K562 (cell line): ENCODE measurements around the gene FAM184B. TPM values are rescaled to one million over a fixed set of nuclear protein-coding genes. Genes with fewer than 3 reads are reported as not detected.
A peak's percentile ranks its signal among the peaks of the same experiment; 100 is the strongest.

ENCODE experiments used
- ARID2 ChIP-seq: fragments of 450-650 bp; IDR thresholded peaks from 2 replicates; pipeline ENCODE4 v1.6.1; 2017; ENCODE audit warnings: antibody characterized with exemption, mild to moderate bottlenecking
- BRD9 ChIP-seq: fragments of 450-650 bp; IDR thresholded peaks from 2 replicates; pipeline ENCODE4 v1.6.1; 2018; ENCODE audit warnings: low read depth; ENCODE audit not compliant: partially characterized antibody
- CHAMP1 ChIP-seq: fragments of 450-650 bp; IDR thresholded peaks from 2 replicates; pipeline ENCODE4 v1.6.1; 2016; ENCODE audit warnings: mild to moderate bottlenecking
- IFI16 ChIP-seq: fragments of 250-450 bp; sonication (Bioruptor Pico); IDR thresholded peaks from 2 replicates; pipeline ENCODE4 v2.1.2; 2022; ENCODE audit warnings: mild to moderate bottlenecking, inconsistent platforms
- ILK ChIP-seq: fragments of 450-650 bp; IDR thresholded peaks from 2 replicates; pipeline ENCODE4 v1.6.1; 2016; ENCODE audit warnings: missing genetic modification characterization, low read depth, mild to moderate bottlenecking, missing compliant biosample characterization, moderate library complexity, borderline replicate concordance
- KAT8 ChIP-seq: fragments of 450-650 bp; IDR thresholded peaks from 2 replicates; pipeline ENCODE4 v1.6.1; 2016; ENCODE audit warnings: low read depth, mild to moderate bottlenecking
- L3MBTL2 ChIP-seq: fragments of 450-650 bp; IDR thresholded peaks from 2 replicates; pipeline ENCODE4 v1.6.1; 2016; ENCODE audit warnings: mild to moderate bottlenecking, moderate library complexity
- MBD1 ChIP-seq: fragments of 250-450 bp; sonication (Bioruptor Pico); IDR thresholded peaks from 2 replicates; pipeline ENCODE4 v1.8.0; 2022; ENCODE audit warnings: inconsistent platforms
- MNT ChIP-seq, 2 experiments: fragments of 450-650 bp; conservative IDR thresholded peaks; 2 replicates each; pipeline ENCODE4 v1.6.1; 2017; ENCODE audit warnings: mild to moderate bottlenecking in 2 of 2, moderate library complexity in 2 of 2
- NFE2 ChIP-seq: IDR thresholded peaks from 2 replicates; pipeline ENCODE4 v1.6.1; 2014; ENCODE audit warnings: antibody characterized with exemption, low read depth
- NRF1 ChIP-seq, 2 experiments: fragments of 450-650 bp; IDR thresholded peaks in 1 of 2; conservative IDR thresholded peaks in 1 of 2; 2 replicates each; pipeline ENCODE4 v1.6.1; 2014; ENCODE audit warnings: mild to moderate bottlenecking in 2 of 2
- OTX1 ChIP-seq: fragments of 450-650 bp; formaldehyde crosslinking; IDR thresholded peaks from 2 replicates; pipeline ENCODE4 v1.4.0; 2022; ENCODE audit warnings: mild to moderate bottlenecking
- PURB ChIP-seq: sonication (generic); formaldehyde crosslinking; IDR thresholded peaks from 2 replicates; pipeline ENCODE4 v1.9.0; 2021; ENCODE audit warnings: low read depth, mild to moderate bottlenecking, missing genetic modification reagents
- RBM14 ChIP-seq: fragments of 200-400 bp; formaldehyde crosslinking; IDR thresholded peaks from 2 replicates; pipeline ENCODE4 v1.6.1; 2018; ENCODE audit warnings: low read depth, mild to moderate bottlenecking, low read length, moderate library complexity, borderline replicate concordance; ENCODE audit not compliant: insufficient read depth
- SMARCA4 ChIP-seq: fragments of 450-650 bp; IDR thresholded peaks from 2 replicates; pipeline ENCODE4 v1.6.1; 2016
- TSC22D4 ChIP-seq: fragments of 450-650 bp; IDR thresholded peaks from 2 replicates; pipeline ENCODE4 v1.6.1; 2016; ENCODE audit warnings: missing genetic modification characterization, missing biosample characterization, control low read depth
- ZBTB34 ChIP-seq: fragments of 250-450 bp; sonication (Bioruptor Pico); IDR thresholded peaks from 2 replicates; pipeline ENCODE4 v1.8.0; 2021; ENCODE audit warnings: mild to moderate bottlenecking, moderate library complexity
- ZBTB9 ChIP-seq: fragments of 450-650 bp; formaldehyde crosslinking; IDR thresholded peaks from 2 replicates; pipeline ENCODE4 v1.4.0; 2020; ENCODE audit warnings: mild to moderate bottlenecking, moderate library complexity
- ZNF253 ChIP-seq: fragments of 250-450 bp; sonication (Bioruptor Pico); conservative IDR thresholded peaks from 2 replicates; pipeline ENCODE4 v1.6.1; 2021; ENCODE audit warnings: mild to moderate bottlenecking
- ZNF311 ChIP-seq: fragments of 250-450 bp; sonication (Bioruptor Pico); IDR thresholded peaks from 2 replicates; pipeline ENCODE4 v1.4.0; 2020; ENCODE audit warnings: mild to moderate bottlenecking, moderate library complexity
- ZNF717 ChIP-seq: fragments of 250-450 bp; sonication (Bioruptor Pico); IDR thresholded peaks from 2 replicates; pipeline ENCODE4 v1.5.0; 2021
- ZNF780A ChIP-seq: fragments of 250-450 bp; sonication (Bioruptor Pico); IDR thresholded peaks from 2 replicates; pipeline ENCODE4 v1.5.0; 2021; ENCODE audit warnings: mild to moderate bottlenecking
- polyA plus RNA-seq, 8 experiments: library from polyadenylated mRNA; depleted of rRNA in 4 of 8; stranded (reverse) in 5 of 8; unstranded in 3 of 8; fragments of >200 nt; fragmentation: Nextera tagmentation in 2 of 8; fragmentation: Illumina TruSeq in 1 of 8; extraction: Ambion mirVana in 2 of 8; extraction: Trizol in 1 of 8; gene quantifications; 2 replicates each; pipeline versions ENCODE4 v1.2.1 to v1.2.3, GENCODE V29; 2011 to 2014; ENCODE audit warnings: inconsistent platforms in 1 of 8, missing spikeins in 1 of 8
- total RNA-seq, 7 experiments: library from RNA; depleted of rRNA in 6 of 7; stranded (reverse); fragments of >200 nt in 6 of 7; fragmentation: Illumina TruSeq in 2 of 7; extraction: Trizol in 2 of 7; gene quantifications; 2 replicates each; pipeline versions ENCODE4 v1.2.1 to v1.2.3, GENCODE V29; 2011 to 2021; ENCODE audit warnings: low replicate concordance in 1 of 7

Gene FAM184B
- total and polyA plus RNA-seq, 9 of the 15 experiments (the other 6 are each of a cell fraction or from before 2014, with no cell fraction given): not detected

- TF ChIP-seq IFI16: no peak
- TF ChIP-seq ZNF311 (CRISPR knock-in tag): no peak
- TF ChIP-seq ZBTB34 (CRISPR knock-in tag): no peak
- TF ChIP-seq RBM14: no peak
- no peak for TF ChIP-seq PURB (CRISPR knock-in tag)
- TF ChIP-seq ARID2: no peak
- no peak for TF ChIP-seq ZNF717 (CRISPR knock-in tag)
- TF ChIP-seq ILK (tag): no peak
- no peak for TF ChIP-seq OTX1 (CRISPR knock-in tag)
- TF ChIP-seq ZBTB9 (CRISPR knock-in tag): no peak; the same call in 1 of the 2 replicates
- TF ChIP-seq L3MBTL2: no peak
- no peak for TF ChIP-seq BRD9
- TF ChIP-seq NRF1 (conservative IDR thresholded peaks at IDR 0.05 in 1 of 2, IDR thresholded peaks at IDR 0.05 in 1 of 2): no peak
- no peak for TF ChIP-seq KAT8
- TF ChIP-seq ZNF780A (CRISPR knock-in tag): no peak
- peak; percentile 97 for TF ChIP-seq SMARCA4
- TF ChIP-seq MNT (conservative IDR thresholded peaks at IDR 0.05): no peak
- no peak for TF ChIP-seq ZNF253
- TF ChIP-seq MBD1 (CRISPR knock-in tag): no peak
- 0 out of 2 replicates have a peak, but pooled peaks have one; percentile 18 for TF ChIP-seq NFE2
- TF ChIP-seq CHAMP1: peak; percentile 64; the same call in 1 of the 2 replicates
- TF ChIP-seq TSC22D4: no peak
Observed at GRCh38 chr4:17670423-17670822, 111.0 kb downstream of the FAM184B start (continued).
